IMR-90 (cell line): ENCODE data around the gene ITM2C. TPM values are rescaled to one million over a fixed set of nuclear protein-coding genes. Genes with fewer than 3 reads are reported as not detected.

Experiments
- ATAC-seq: fragments of 200-7000 bp; cut with Tn5 transposase; 2 replicates; pipeline ENCODE4 v1.9.1; 2020; ENCODE audit warnings: low read depth, mild to moderate bottlenecking, moderate library complexity
- BruUV-seq: library from RNA; stranded (reverse); fragments of 400-500 nt; replicated peaks from 2 replicates; lab custom pipeline; 2021; lab: Mats Ljungman, UMichigan
- CTCF ChIA-PET: fragments of 300-600 bp; formaldehyde crosslinking; extraction: SDS; loops from one replicate; lab custom pipeline; 2021; ENCODE audit warnings: antibody characterized with exemption; lab: Yijun Ruan, JAX
- POLR2A ChIA-PET: fragments of 300-600 bp; sonication (Branson Sonifier 250); formaldehyde crosslinking; loops from one replicate; lab custom pipeline; 2022; ENCODE audit warnings: antibody characterized with exemption; ENCODE audit not compliant: unreplicated experiment; lab: Charles Lee
- DNase-seq: peaks from one replicate; pipeline ENCODE4 v3.0.0; 2013
- H2AFZ ChIP-seq: replicated peaks from 2 replicates; pipeline ENCODE3; 2013; ENCODE audit warnings: low read length, mild to moderate bottlenecking; ENCODE audit not compliant: poor library complexity
- H2AK5ac ChIP-seq: 2 replicates; pipeline ENCODE4 v1.6.1; 2013; ENCODE audit warnings: low read depth, low read length, inconsistent platforms
- H2AK9ac ChIP-seq: replicated peaks from 2 replicates; pipeline ENCODE3; 2013; ENCODE audit warnings: mild to moderate bottlenecking, low read depth, low read length, moderate library complexity; ENCODE audit not compliant: poor library complexity
- H2BK120ac ChIP-seq: 2 replicates; pipeline ENCODE4 v1.6.1; 2013; ENCODE audit warnings: low read depth, low read length, inconsistent platforms
- H2BK15ac ChIP-seq: 3 replicates; pipeline ENCODE4 v1.6.1; 2013; ENCODE audit warnings: low read depth, low read length, inconsistent platforms
- H2BK20ac ChIP-seq: 2 replicates; pipeline ENCODE4 v1.6.1; 2013; ENCODE audit warnings: low read depth, mild to moderate bottlenecking, inconsistent platforms, low read length, moderate library complexity
- H2BK5ac ChIP-seq: 2 replicates; pipeline ENCODE4 v1.6.1; 2013; ENCODE audit warnings: mild to moderate bottlenecking, low read depth, low read length, inconsistent platforms; ENCODE audit not compliant: poor library complexity, severe bottlenecking
- H3K14ac ChIP-seq: replicated peaks from 2 replicates; pipeline ENCODE4 v1.6.1; 2013; ENCODE audit warnings: low read depth, low read length, inconsistent platforms
- H3K18ac ChIP-seq: 2 replicates; pipeline ENCODE4 v1.6.1; 2013; ENCODE audit warnings: low read depth, low read length, control low read depth
- H3K23ac ChIP-seq: 2 replicates; pipeline ENCODE4 v1.6.1; 2013; ENCODE audit warnings: low read depth, low read length, inconsistent platforms
- H3K27ac ChIP-seq: 2 replicates; pipeline ENCODE4 v1.5.1; 2013; ENCODE audit warnings: mild to moderate bottlenecking, control low read depth, low read length; ENCODE audit not compliant: insufficient read depth
- H3K27me3 ChIP-seq: 2 replicates; pipeline ENCODE4 v1.6.1; 2013; ENCODE audit warnings: low read length; ENCODE audit not compliant: control insufficient read depth, insufficient read depth
- H3K36me3 ChIP-seq: 2 replicates; pipeline ENCODE4 v1.6.1; 2013; ENCODE audit warnings: low read length, mixed read lengths; ENCODE audit not compliant: control insufficient read depth, insufficient read depth
- H3K4ac ChIP-seq: 2 replicates; pipeline ENCODE4 v1.6.1; 2013; ENCODE audit warnings: low read depth, low read length, inconsistent platforms
- H3K4me1 ChIP-seq: 2 replicates; pipeline ENCODE4 v1.6.1; 2013; ENCODE audit warnings: low read length, mixed read lengths; ENCODE audit not compliant: control insufficient read depth, insufficient read depth
- H3K4me2 ChIP-seq: 2 replicates; pipeline ENCODE4 v1.6.1; 2013; ENCODE audit warnings: low read depth, mild to moderate bottlenecking, control low read depth, low read length, moderate library complexity
- H3K4me3 ChIP-seq: 2 replicates; pipeline ENCODE4 v1.5.1; 2013; ENCODE audit warnings: low read depth, mild to moderate bottlenecking, control low read depth, low read length, moderate library complexity; ENCODE audit not compliant: insufficient read depth
- H3K56ac ChIP-seq: 2 replicates; pipeline ENCODE4 v1.6.1; 2013; ENCODE audit warnings: low read length, inconsistent platforms; ENCODE audit not compliant: insufficient read depth; ENCODE audit errors: extremely low read depth
- H3K79me1 ChIP-seq, 2 experiments: 2 replicates each; pipeline ENCODE4 v1.6.1; 2013; ENCODE audit warnings: low read length in 2 of 2, inconsistent platforms in 1 of 2, low read depth in 1 of 2
- H3K9ac ChIP-seq: 2 replicates; pipeline ENCODE4 v1.6.1; 2013; ENCODE audit warnings: low read depth, low read length, control low read depth
- H3K9me1 ChIP-seq: 2 replicates; pipeline ENCODE4 v1.6.1; 2013; ENCODE audit warnings: low read length, inconsistent platforms; ENCODE audit not compliant: insufficient read depth
- H3K9me3 ChIP-seq: 2 replicates; pipeline ENCODE4 v1.6.1; 2013; ENCODE audit warnings: low read length; ENCODE audit not compliant: control insufficient read depth, insufficient read depth
- H4K20me1 ChIP-seq: 2 replicates; pipeline ENCODE4 v1.6.1; 2013; ENCODE audit warnings: low read length, inconsistent platforms; ENCODE audit not compliant: insufficient read depth
- H4K5ac ChIP-seq: 2 replicates; pipeline ENCODE4 v1.6.1; 2013; ENCODE audit warnings: mild to moderate bottlenecking, low read depth, low read length, control low read depth
- H4K8ac ChIP-seq, 2 experiments: 2 replicates each; pipeline ENCODE4 v1.6.1; 2013; ENCODE audit warnings: low read depth in 2 of 2, low read length in 2 of 2, control low read depth in 1 of 2, inconsistent platforms in 1 of 2
- H4K91ac ChIP-seq: 2 replicates; pipeline ENCODE4 v1.6.1; 2013; ENCODE audit warnings: low read depth, low read length, inconsistent platforms; ENCODE audit not compliant: insufficient read depth
- FOS ChIP-seq: fragments of 150-350 bp; IDR thresholded peaks from 2 replicates; pipeline ENCODE4 v1.6.1; 2016; ENCODE audit warnings: low read depth, low read length
- MXI1 ChIP-seq: IDR thresholded peaks from 2 replicates; pipeline ENCODE4 v1.6.1; 2012; ENCODE audit warnings: low read depth, mild to moderate bottlenecking, low read length, moderate library complexity, borderline replicate concordance
- POLR2A ChIP-seq: IDR thresholded peaks from 2 replicates; pipeline ENCODE4 v1.6.1; 2012; ENCODE audit warnings: mild to moderate bottlenecking, low read depth, low read length
- RFX5 ChIP-seq: IDR thresholded peaks from 2 replicates; pipeline ENCODE4 v1.8.0; 2012; ENCODE audit warnings: low read depth, mild to moderate bottlenecking, low read length, moderate library complexity
- WGBS, 2 experiments: methylation state at CpG; one replicate each; pipeline versions ENCODE4 v1.1.5 to v1.1.7; 2013; ENCODE audit warnings: missing lambda C conversion rate in 2 of 2; ENCODE audit not compliant: insufficient read length in 1 of 2; ENCODE audit errors: extremely low coverage in 2 of 2; 5-methylcytosine and 5-hydroxymethylcytosine counted together
- dilution Hi-C: fragments of 300-500 bp; cut with HindIII; formaldehyde crosslinking; loops from one replicate; pipeline ENCODE4 v1.14.3; 2018; ENCODE audit warnings: low sequenced_read_pairs; ENCODE audit not compliant: unreplicated experiment
- in situ Hi-C: fragments of 300-500 bp; cut with MboI; formaldehyde crosslinking; loops from 3 replicates; pipeline ENCODE4 v1.14.3; 2019; ENCODE audit warnings: low sequenced_read_pairs, inconsistent platforms, mixed read lengths
- intact Hi-C: fragments of 100-400 bp; cut with micrococcal nuclease; formaldehyde crosslinking; loops from 2 replicates; pipeline ENCODE4 v1.10.0; 2022
- polyA plus RNA-seq, 3 experiments: library from polyadenylated mRNA; depleted of rRNA; stranded (reverse); fragments of >200 nt; gene quantifications; 2 replicates each; pipeline ENCODE4 v1.2.3, GENCODE V29; 2012; ENCODE audit warnings: low replicate concordance in 1 of 3
- total RNA-seq: library from RNA; depleted of rRNA; stranded (reverse); fragments of >200 nt; gene quantifications from 2 replicates; pipeline ENCODE4 v1.2.3, GENCODE V29; 2012

ITM2C gene
- total and polyA plus RNA-seq, 2 of the 4 experiments (the other 2 are of a cell fraction), result 46.8 to 274 TPM

GRCh38 chr2:230852113-230852512 lies 12.6 kb upstream of the ITM2C start:
- WGBS, 2 experiments, result no CpG with 5 or more reads among the region's 4 CpGs
- H3K9me1 ChIP-seq, result no peaks in the 10 kb centered on the region
- no peak overlapping the region for H3K27ac ChIP-seq
- H4K8ac ChIP-seq, result no peak overlapping the region
- no peak overlapping the region for H2BK20ac ChIP-seq
- H3K4me1 ChIP-seq, result no peaks in the 10 kb centered on the region
- in situ Hi-C loops (no loop called here), dilution Hi-C loops (no loop called here), intact Hi-C loops (no loop called here)
- no peak overlapping the region for H3K9ac ChIP-seq
- H3K4ac ChIP-seq, result no peak overlapping the region
- TF ChIP-seq FOS (no peak), POLR2A (no peak), MXI1 (no peak), RFX5 (no peak)
- H2BK120ac ChIP-seq, result no peak overlapping the region
- no peak overlapping the region for H4K91ac ChIP-seq
- no peaks in the 10 kb centered on the region for H4K20me1 ChIP-seq
- H3K79me1 ChIP-seq, result no peaks in the 10 kb centered on the region
- no peak overlapping the region for H3K14ac ChIP-seq
- CTCF ChIA-PET, result interaction anchor here (1.0 kb wide), 1 partner anchor 9 kb away, joined by 3 read pairs; no protein-coding TSS in a partner anchor
- H3K18ac ChIP-seq, result no peak overlapping the region
- H3K23ac ChIP-seq, result no peak overlapping the region
- no peak overlapping the region for H3K4me2 ChIP-seq
- no TSS peak for BruUV-seq
- POLR2A ChIA-PET, result no interaction called here
- H3K27me3 ChIP-seq, result peaks cover 20% of the 10 kb centered on the region
- H4K5ac ChIP-seq, result no peak overlapping the region
- no peak for DNase-seq
- H2BK5ac ChIP-seq, result no peak overlapping the region
- no peak overlapping the region for H2AK9ac ChIP-seq
- H3K36me3 ChIP-seq, result no peaks in the 10 kb centered on the region
- H2AFZ ChIP-seq, result no peak overlapping the region
- no peak for ATAC-seq
- no peak overlapping the region for H3K4me3 ChIP-seq
- H2AK5ac ChIP-seq, result no peak overlapping the region
- H3K9me3 ChIP-seq, result no peaks in the 10 kb centered on the region
- no peak overlapping the region for H3K56ac ChIP-seq
- no peak overlapping the region for H2BK15ac ChIP-seq
